ENCODE data around the gene ZDHHC17.

GRCh38 chr12:76813972-76814371 lies 50.1 kb downstream of the ZDHHC17 start:
- TF ChIP-seq CTCF (IDR thresholded peaks at IDR 0.05) (no peak), ZFX (IDR thresholded peaks at IDR 0.05; ENCODE audit: borderline replicate concordance) (no peak)
